Heart left ventricle (tissue), 13 donors: ENCODE results near the gene CTSA.

Experiments
- CTCF ChIP-seq, 12 donors: fragments of 200-600 bp; sonication (generic) in 4 of 12; IDR thresholded peaks; one replicate each; pipeline versions ENCODE4 v1.5.0 to v1.8.0; 2018 to 2022; ENCODE audit warnings: antibody characterized with exemption in 12 of 12, mild to moderate bottlenecking in 5 of 12
- POLR2A ChIP-seq, 2 donors: fragments of 450-650 bp; IDR thresholded peaks; one replicate each; pipeline ENCODE4 v1.6.1; 2017; ENCODE audit warnings: antibody characterized with exemption in 2 of 2, mild to moderate bottlenecking in 2 of 2, moderate library complexity in 2 of 2
- donor health status: ischemic (EF 13 %, LVEDD 7.1; RV severe dilation, severe dysfunction).
- donor health status: DM: no; HTN: yes; CAD: no.
- donor health status: DM: no; HTN: no; CAD: no.
- donor health status: ischemic (EF 25% LVEDD 6.9; RV normal size, moderate dysfunction).
- donor health status: ischemic (EF 25% LVEDD 5.7; RV mildly dilated, moderate dysfunction).
- donor health status: ischemic (EF 35%, LVEDD 5.7; RV mildly dilated, moderate dysfunction).
- donor health status: nonischemic (EF 11% LVEDD 7.7; RV severe dilation, severe dysfunction).
- donor health status: DM: yes; HTN: yes; CAD: no.
- donor health status: PGD.
- donor health status: ischemic (EF 29% LVEDD 5.4; RV normal size, mild dysfunction).
- donor health status: nonischemic (EF 23%, LVEDD 6.1; RV moderate dilation, normal function).

DNA sequence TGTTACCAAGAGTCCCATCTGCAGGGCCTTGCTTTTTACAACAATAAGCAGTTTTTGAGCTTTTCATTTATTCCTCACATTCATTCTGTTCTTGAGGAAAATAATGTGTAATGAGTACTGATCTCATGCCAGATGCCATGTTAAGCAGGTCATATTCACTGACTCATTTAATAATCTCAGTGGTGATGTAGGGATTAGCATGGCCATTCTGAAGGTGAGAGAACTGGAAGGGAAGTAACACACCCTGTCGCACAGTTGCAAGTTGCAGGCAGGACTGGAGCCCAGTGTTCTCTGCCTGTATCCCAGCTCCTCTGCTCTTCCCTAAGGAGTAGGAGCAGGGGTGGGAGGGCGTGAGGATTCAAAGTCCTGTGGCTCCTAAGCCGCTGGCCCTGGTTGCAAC is 48.9 kb downstream of the CTSA start:
- no peak for TF ChIP-seq POLR2A (IDR thresholded peaks at IDR 0.05)
- no peak for TF ChIP-seq CTCF (IDR thresholded peaks at IDR 0.05)
